Epithelial cell of proximal tubule (primary cell): ENCODE measurements around the gene CDH4. TPM values are rescaled to one million over a fixed set of nuclear protein-coding genes. Genes with fewer than 3 reads are reported as not detected.

Experiments used
- DNase-seq: peaks from one replicate; pipeline ENCODE4 v3.0.0-alpha.2; 2011; ENCODE audit warnings: low read depth
- H3K4me3 ChIP-seq: 2 replicates; pipeline ENCODE4 v1.5.1; 2011; ENCODE audit warnings: low read depth, mild to moderate bottlenecking, low read length
- CTCF ChIP-seq: conservative IDR thresholded peaks from 2 replicates; pipeline ENCODE4 v1.5.1; 2012; ENCODE audit warnings: low read depth, mild to moderate bottlenecking, low read length
- total RNA-seq: library from RNA; depleted of rRNA; stranded (reverse); fragments of >200 nt; gene quantifications from 2 replicates; pipeline ENCODE4 v1.2.3, GENCODE V29; 2015

CDH4 gene
- total RNA-seq, 1 donor from 2014 or later = 17.1 TPM

GRCh38 chr20:61865353-61865752, 613.3 kb downstream of the CDH4 start:
- no peak for DNase-seq
- TF ChIP-seq CTCF = no peak
- H3K4me3 ChIP-seq = no peak overlapping the region

DNA sequence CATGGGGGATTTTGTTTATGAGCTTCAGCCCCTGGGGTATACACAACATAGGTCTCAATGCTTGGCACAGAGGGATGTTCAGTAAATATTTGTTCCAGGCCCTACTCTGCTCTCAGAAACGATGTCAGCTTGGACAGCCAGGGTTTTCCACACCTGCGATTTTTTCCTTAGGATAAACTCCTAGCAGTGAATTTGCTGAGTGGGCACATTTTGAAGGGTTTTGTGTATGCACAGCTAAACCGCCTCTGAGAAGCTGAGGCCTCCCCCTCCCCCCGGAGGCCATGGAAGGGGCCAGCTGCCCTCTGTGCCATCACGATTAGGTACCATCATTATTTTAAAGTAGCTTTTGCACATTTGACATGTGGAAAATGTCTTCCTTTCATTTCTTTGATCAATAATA, 614.1 kb downstream of the CDH4 start:
- no peak for TF ChIP-seq CTCF
- H3K4me3 ChIP-seq = no peak overlapping the region

GRCh38 chr20:61868006-61868405, 615.9 kb downstream of the CDH4 start:
- TF ChIP-seq CTCF = no peak
- no peak overlapping the region for H3K4me3 ChIP-seq
- no peak for DNase-seq

More for the DNA sequence above, 614.1 kb downstream of the CDH4 start:
- no peak for DNase-seq

GRCh38 chr20:61868466-61869090, 616.5 kb downstream of the CDH4 start:
- DNase-seq = no peak
- no peak overlapping the region for H3K4me3 ChIP-seq
- TF ChIP-seq CTCF = no peak

GRCh38 chr20:61869750-61870507, 617.9 kb downstream of the CDH4 start:
- no peak overlapping the region for H3K4me3 ChIP-seq
- no peak for DNase-seq
- no peak for TF ChIP-seq CTCF

GRCh38 chr20:61871160-61871559, 619.1 kb downstream of the CDH4 start:
- no peak overlapping the region for H3K4me3 ChIP-seq
- TF ChIP-seq CTCF = no peak
- no peak for DNase-seq
